ENCODE results near the gene EBF3.

The EBF3 gene

DNA sequence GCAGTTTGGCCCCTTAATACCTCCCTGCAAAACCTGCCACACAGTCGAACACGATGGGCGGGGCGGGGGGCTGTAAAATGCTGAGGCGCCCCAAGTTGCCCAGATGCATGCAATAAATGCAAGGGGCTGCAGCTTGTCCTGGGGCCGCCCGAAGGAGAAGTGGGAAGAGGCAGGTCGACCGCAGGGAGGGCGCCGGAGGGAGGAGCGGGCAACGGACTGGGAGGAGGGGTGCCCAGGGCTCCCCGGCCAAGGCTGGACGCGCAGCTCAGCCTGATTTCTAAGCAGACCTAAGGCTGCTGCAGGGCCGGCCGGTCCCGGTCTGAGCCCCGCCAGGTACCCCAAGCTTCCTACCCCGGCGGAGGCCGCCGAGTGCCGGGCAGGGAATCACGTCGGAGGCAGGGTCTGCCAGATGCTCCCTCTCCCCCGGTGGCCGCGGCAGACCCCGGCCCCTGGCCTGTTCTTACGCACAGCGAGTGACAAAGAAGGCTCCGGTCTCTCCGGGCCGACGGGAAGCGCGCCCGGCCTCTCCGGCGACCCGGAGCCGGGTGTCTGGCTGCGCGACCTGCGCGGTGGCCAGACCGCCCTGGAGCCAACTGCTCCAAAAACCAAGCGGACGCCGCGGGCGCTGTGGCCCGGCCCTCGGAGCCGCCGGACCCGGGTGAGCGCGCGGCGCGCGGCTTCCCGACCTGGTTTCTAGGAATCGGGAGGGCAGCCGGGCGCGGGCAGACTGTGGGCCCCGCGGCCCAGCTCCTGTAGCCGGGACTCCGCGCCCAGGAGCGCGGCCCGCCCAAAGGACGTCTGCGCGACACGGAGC, 744 bp upstream of the EBF3 start:
- Histone ChIP-seq H3K27me3 (ENCODE audit: insufficient read depth, low read length, poor library complexity) (no peaks in the 10 kb centered on the region), H3K9me3 (ENCODE audit: insufficient read depth, low read length, severe bottlenecking) (peaks cover 5% of the 10 kb centered on the region), H3K4me1 (ENCODE audit: insufficient read depth, low read length) (peaks cover 10% of the 10 kb centered on the region), H3K9ac (ENCODE audit: low read depth, low read length) (no peak overlapping the region), H3K4me3 (ENCODE audit: low read depth in 1 of 2, low read length in 2 of 2) (no peak overlapping the region), H4K20me1 (ENCODE audit: insufficient read depth, low read length) (no peaks in the 10 kb centered on the region), H3K79me2 (ENCODE audit: insufficient read depth, low read length) (no peaks in the 10 kb centered on the region), H3K36me3 (ENCODE audit: insufficient read depth, low read length) (no peaks in the 10 kb centered on the region), H2AFZ (ENCODE audit: low read depth, low read length) (no peak overlapping the region), H3K4me2 (ENCODE audit: insufficient read depth, low read length) (no peak overlapping the region), H3K27ac (ENCODE audit: low read length) (no peak overlapping the region)
- TF ChIP-seq EZH2 (IDR thresholded peaks at IDR 0.05; ENCODE audit: borderline replicate concordance, low read depth, low read length, severe bottlenecking), result no peak
- DNase-seq, result no peak
- ATAC-seq (ENCODE audit: insufficient read depth, low read depth), result no peak

- Histone ChIP-seq H3K9ac (ENCODE audit: low read depth, low read length) (no peak overlapping the region), H3K9me3 (ENCODE audit: insufficient read depth, low read length, severe bottlenecking) (peaks cover 4% of the 10 kb centered on the region), H3K36me3 (ENCODE audit: insufficient read depth, low read length) (no peaks in the 10 kb centered on the region), H3K79me2 (ENCODE audit: insufficient read depth, low read length) (no peaks in the 10 kb centered on the region), H3K27me3 (ENCODE audit: insufficient read depth, low read length, poor library complexity) (no peaks in the 10 kb centered on the region), H3K4me3 (ENCODE audit: low read depth in 1 of 2, low read length in 2 of 2) (no peak overlapping the region), H4K20me1 (ENCODE audit: insufficient read depth, low read length) (no peaks in the 10 kb centered on the region), H3K4me2 (ENCODE audit: insufficient read depth, low read length) (0 out of 2 replicates have a peak overlapping the region, but pooled peaks have one; percentile 19), H2AFZ (ENCODE audit: low read depth, low read length) (0 out of 2 replicates have a peak overlapping the region, but pooled peaks have one; percentile 56), H3K4me1 (ENCODE audit: insufficient read depth, low read length) (peaks cover 10% of the 10 kb centered on the region), H3K27ac (ENCODE audit: low read length) (no peak overlapping the region)
- DNase-seq (no peak), ATAC-seq (ENCODE audit: insufficient read depth, low read depth) (no peak)
- TF ChIP-seq CTCF (IDR thresholded peaks at IDR 0.05; ENCODE audit: borderline replicate concordance, extremely low read depth, low read length, poor library complexity, severe bottlenecking) (no peak), EZH2 (IDR thresholded peaks at IDR 0.05; ENCODE audit: borderline replicate concordance, low read depth, low read length, severe bottlenecking) (no peak)
Observed at GRCh38 chr10:129962872-129963640, 1.0 kb downstream of the EBF3 start.

DNA sequence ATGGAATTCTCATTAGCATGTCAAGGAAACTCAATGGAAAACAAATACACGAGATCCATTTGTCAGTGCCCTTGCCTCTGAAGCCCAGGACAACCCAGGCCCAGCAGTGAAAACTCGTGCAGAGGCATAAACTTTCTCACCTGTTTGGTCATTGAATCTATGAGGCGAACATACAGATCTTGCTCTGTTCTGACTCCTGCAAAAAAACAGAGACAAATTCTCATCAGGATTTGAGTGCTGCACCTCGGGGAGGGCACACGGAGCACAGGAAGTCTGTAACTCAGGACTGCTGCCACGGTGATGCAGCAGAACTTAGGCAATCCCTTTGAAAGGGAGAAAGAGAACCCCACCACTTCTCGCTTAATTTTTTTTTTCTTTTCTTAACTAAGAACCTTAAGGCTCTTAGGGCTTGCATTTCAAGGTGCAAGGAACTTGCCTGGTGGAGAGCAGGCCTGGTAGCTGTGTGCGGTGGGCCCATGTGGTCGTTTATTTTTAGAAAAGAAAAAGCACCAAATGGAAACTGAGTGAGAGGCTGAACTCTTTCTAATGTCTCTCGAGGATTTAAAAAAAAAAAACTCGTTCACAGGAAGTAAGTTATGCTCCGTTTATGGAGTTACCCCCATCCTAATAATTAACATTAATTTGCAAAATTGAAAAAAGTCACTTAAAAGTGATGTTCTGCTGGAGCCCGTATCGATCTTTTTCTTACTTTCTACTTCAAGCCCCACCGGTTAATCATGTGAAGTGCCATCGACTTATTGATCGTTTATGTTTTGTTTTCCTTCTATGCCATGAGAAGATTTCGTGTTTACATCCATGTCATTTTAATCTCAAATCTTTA, 1.8 kb downstream of the EBF3 start:
- TF ChIP-seq CTCF (IDR thresholded peaks at IDR 0.05; ENCODE audit: borderline replicate concordance, extremely low read depth, low read length, poor library complexity, severe bottlenecking) (no peak), EZH2 (IDR thresholded peaks at IDR 0.05; ENCODE audit: borderline replicate concordance, low read depth, low read length, severe bottlenecking) (no peak)
- no peak overlapping the region for H3K27ac ChIP-seq (ENCODE audit: low read length)
- H3K4me3 ChIP-seq (ENCODE audit: low read depth in 1 of 2, low read length in 2 of 2), result no peak overlapping the region
- H3K9me3 ChIP-seq (ENCODE audit: insufficient read depth, low read length, severe bottlenecking), result no peaks in the 10 kb centered on the region
- H3K4me2 ChIP-seq (ENCODE audit: insufficient read depth, low read length), result peak overlapping the region; percentile 40
- no peaks in the 10 kb centered on the region for H4K20me1 ChIP-seq (ENCODE audit: insufficient read depth, low read length)
- H3K4me1 ChIP-seq (ENCODE audit: insufficient read depth, low read length), result peaks cover 10% of the 10 kb centered on the region
- no peaks in the 10 kb centered on the region for H3K36me3 ChIP-seq (ENCODE audit: insufficient read depth, low read length)
- no peak overlapping the region for H3K9ac ChIP-seq (ENCODE audit: low read depth, low read length)
- H2AFZ ChIP-seq (ENCODE audit: low read depth, low read length), result peak overlapping the region; percentile 56; the same call in 1 of the 2 replicates
- no peak for DNase-seq
- no peaks in the 10 kb centered on the region for H3K79me2 ChIP-seq (ENCODE audit: insufficient read depth, low read length)
- H3K27me3 ChIP-seq (ENCODE audit: insufficient read depth, low read length, poor library complexity), result no peaks in the 10 kb centered on the region
- ATAC-seq (ENCODE audit: insufficient read depth, low read depth), result no peak
